ENCODE results near the gene FICD.

DNA sequence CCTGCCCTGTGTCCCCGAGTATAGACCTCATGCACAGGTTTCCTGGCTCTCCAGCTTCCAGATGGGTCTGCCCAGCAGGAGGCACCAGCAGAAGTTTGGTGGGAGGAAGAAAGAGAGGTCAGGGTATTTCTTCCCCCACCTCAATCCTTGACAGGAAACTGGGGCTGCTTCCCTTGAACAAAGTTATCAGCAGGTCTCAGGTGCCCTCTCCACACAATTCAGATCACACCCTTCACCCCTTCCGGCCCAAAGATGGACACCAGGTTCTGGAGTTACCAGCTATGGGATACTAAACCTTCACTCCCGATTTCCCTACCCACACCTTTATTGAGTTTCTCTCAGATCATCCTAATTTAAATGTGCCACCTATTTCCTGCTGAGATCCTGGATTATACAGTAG is 44.7 kb downstream of the FICD start:
- TF ChIP-seq, protein P1, sequence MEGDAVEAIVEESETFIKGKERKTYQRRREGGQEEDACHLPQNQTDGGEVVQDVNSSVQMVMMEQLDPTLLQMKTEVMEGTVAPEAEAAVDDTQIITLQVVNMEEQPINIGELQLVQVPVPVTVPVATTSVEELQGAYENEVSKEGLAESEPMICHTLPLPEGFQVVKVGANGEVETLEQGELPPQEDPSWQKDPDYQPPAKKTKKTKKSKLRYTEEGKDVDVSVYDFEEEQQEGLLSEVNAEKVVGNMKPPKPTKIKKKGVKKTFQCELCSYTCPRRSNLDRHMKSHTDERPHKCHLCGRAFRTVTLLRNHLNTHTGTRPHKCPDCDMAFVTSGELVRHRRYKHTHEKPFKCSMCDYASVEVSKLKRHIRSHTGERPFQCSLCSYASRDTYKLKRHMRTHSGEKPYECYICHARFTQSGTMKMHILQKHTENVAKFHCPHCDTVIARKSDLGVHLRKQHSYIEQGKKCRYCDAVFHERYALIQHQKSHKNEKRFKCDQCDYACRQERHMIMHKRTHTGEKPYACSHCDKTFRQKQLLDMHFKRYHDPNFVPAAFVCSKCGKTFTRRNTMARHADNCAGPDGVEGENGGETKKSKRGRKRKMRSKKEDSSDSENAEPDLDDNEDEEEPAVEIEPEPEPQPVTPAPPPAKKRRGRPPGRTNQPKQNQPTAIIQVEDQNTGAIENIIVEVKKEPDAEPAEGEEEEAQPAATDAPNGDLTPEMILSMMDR (IDR thresholded peaks at IDR 0.05; ENCODE audit: insufficient read depth, low read length, poor library complexity, severe bottlenecking): no peak
- no peak for TF ChIP-seq EZH2phosphoT487 (conservative IDR thresholded peaks at IDR 0.05; ENCODE audit: low read length)

Data from SU-DHL-6 (cell line).